ENCODE measurements around the gene PLCD1.

PLCD1 gene

DNA sequence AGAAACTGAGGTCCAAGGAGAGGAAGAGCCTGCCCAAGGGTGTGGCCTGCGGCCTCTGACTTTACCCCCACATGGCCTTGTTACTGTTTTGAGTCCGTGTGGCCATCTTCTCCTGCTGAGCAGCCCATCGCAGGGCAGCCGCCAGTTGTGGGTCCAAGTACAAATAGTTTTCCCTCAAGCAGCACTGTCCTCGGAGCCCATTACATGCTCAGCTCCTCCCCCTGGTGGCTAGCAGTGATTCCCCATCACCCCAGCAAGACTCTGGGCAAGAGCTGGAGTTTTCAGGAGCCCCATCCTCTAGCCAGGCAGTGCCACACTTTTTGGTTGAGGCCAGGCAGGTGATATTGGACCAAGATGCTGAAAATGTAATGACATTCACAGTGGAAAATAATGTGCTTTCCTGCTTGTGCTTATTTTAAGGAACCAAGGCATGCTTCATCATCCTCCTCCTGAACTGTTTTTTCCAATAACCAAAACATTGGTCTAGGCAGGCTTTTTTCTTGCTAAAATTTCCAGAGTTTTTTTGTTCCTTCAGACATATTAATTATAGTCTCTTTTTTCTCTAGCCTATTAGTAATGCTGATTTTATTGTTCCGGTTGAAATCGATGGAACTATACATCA lies 62.1 kb downstream of the PLCD1 start:
- TF ChIP-seq, protein P1, sequence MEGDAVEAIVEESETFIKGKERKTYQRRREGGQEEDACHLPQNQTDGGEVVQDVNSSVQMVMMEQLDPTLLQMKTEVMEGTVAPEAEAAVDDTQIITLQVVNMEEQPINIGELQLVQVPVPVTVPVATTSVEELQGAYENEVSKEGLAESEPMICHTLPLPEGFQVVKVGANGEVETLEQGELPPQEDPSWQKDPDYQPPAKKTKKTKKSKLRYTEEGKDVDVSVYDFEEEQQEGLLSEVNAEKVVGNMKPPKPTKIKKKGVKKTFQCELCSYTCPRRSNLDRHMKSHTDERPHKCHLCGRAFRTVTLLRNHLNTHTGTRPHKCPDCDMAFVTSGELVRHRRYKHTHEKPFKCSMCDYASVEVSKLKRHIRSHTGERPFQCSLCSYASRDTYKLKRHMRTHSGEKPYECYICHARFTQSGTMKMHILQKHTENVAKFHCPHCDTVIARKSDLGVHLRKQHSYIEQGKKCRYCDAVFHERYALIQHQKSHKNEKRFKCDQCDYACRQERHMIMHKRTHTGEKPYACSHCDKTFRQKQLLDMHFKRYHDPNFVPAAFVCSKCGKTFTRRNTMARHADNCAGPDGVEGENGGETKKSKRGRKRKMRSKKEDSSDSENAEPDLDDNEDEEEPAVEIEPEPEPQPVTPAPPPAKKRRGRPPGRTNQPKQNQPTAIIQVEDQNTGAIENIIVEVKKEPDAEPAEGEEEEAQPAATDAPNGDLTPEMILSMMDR (IDR thresholded peaks at IDR 0.05; ENCODE audit: low read depth, low read length, missing control alignments): peak; percentile 93
- no peak overlapping the region for H3K4me3 ChIP-seq (ENCODE audit: low read depth, low read length)
- no peak for DNase-seq (ENCODE audit: low read depth)

DNA sequence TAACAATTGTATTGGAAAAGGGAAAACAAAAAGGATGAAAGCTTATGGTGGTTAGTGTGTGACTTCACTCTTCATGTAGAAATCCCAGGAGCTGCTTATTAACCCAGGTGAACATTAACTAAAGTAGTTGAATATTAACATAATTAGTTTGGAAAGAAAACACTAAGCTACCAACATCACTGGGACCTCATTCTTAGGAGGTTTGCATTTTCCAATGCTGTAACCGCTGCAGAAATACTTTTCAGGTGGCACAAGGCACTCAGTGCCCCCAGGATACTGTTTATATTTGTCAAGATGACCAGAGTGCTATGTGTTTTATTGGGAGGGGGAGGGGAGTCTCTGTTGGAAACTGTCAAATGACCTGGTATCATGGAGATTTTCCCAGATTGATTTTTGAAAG lies 64.7 kb downstream of the PLCD1 start:
- DNase-seq (ENCODE audit: low read depth): no peak
- H3K4me3 ChIP-seq (ENCODE audit: low read depth, low read length): no peak overlapping the region
- TF ChIP-seq, protein P1 (IDR thresholded peaks at IDR 0.05; ENCODE audit: low read depth, low read length, missing control alignments): no peak

DNA sequence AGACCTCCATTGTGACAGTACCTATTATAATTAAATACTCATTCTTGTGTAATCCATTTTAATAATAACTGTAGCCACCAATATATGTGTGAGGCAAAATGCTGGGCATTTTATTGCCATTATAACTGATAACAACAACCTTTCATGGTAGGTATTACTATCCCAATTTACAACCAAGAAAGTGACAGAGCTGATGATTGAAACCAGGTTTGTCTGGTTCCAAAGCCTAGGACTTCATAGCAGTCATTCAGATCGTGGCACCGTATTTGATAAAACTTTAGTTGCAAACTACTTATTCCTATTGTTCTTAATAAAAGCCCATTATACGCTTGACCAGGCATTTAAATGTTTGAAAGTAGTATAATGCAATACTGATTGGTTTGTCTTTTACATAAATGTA lies 65.3 kb downstream of the PLCD1 start:
- DNase-seq (ENCODE audit: low read depth): no peak
- TF ChIP-seq, protein P1 (IDR thresholded peaks at IDR 0.05; ENCODE audit: low read depth, low read length, missing control alignments): no peak
- H3K4me3 ChIP-seq (ENCODE audit: low read depth, low read length): no peak overlapping the region

DNA sequence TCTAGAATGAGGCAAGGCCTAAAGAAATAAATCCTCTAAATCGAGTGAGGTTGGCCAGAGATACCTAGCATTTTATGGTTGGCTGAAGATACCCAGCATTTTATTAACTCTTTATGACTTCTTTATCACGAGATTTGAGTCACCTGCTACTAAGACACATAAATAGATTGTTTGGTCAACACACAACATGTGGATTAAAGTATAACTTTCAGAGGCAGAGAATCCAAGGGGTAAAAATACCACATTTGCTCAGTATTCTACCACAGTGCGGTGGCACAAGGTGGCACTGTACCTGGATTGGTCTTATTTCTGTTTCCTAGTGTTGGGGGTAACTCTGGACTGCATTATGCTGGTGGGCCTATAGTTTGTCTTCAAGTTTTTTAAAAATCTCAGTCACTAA lies 65.8 kb downstream of the PLCD1 start:
- TF ChIP-seq, protein P1 (IDR thresholded peaks at IDR 0.05; ENCODE audit: low read depth, low read length, missing control alignments): no peak
- no peak for DNase-seq (ENCODE audit: low read depth)
- H3K4me3 ChIP-seq (ENCODE audit: low read depth, low read length): no peak overlapping the region

DNA sequence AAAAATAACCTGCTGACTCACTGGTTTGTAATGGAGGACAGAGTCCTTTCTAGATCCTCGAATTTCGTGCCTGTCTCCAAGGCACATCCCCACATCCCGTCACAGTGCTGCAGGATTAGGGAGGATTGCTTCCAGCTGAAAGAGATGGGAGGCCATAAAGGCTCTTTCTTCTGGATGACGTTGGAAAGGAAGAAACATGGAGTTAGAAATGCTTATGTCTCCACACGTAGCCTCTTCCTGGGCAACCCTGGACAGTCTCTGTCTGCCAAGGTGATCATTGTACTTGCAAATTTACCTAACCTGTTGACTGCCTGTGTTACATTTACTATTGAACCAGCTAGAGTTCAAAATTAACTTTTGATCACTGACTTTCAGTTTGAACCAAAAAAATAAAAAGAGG lies 66.4 kb downstream of the PLCD1 start:
- TF ChIP-seq, protein P1 (IDR thresholded peaks at IDR 0.05; ENCODE audit: low read depth, low read length, missing control alignments): no peak
- DNase-seq (ENCODE audit: low read depth): no peak
- H3K4me3 ChIP-seq (ENCODE audit: low read depth, low read length): no peak overlapping the region

DNA sequence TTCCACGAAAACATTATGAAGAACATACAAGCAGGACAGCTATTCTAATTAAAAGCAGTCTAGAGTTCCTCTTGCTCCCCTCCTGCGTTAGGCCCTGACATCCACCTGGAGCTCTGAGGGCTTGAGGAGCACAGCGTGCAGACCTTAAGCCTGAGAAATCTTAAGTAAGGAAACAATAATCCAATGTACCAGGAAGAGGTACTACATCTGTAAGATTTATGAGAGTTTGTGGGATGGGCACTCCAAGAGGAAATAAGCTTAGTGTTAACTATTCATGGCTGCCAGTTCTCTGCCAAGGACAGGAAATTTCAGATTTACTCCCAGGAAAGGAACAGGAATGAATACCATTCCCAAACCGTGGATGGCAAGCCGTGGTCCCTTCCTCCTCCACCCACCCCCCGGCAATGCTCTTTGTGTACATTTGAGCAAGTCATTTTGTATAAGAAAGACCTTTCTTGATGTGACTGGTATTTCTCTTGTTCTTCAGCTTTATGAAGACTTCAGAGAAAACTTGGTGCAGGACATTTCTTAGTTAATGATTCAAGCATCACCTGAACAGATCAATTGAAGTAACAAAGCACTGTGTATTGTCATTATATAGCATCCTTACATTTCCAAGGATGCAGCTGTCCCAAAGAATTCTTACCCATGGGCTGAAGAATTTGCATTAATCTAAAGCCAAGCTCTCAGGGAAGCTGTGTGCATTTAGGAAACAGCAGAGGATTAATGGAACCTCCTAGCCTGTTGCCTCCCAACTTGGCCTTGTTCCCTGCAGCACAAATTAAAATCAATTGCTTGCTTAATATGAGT lies 67.6 kb downstream of the PLCD1 start:
- no peak for DNase-seq (ENCODE audit: low read depth)
- no peak overlapping the region for H3K4me3 ChIP-seq (ENCODE audit: low read depth, low read length)
- TF ChIP-seq, protein P1 (IDR thresholded peaks at IDR 0.05; ENCODE audit: low read depth, low read length, missing control alignments): no peak
